ENCODE data around the gene DEFB129.

DNA sequence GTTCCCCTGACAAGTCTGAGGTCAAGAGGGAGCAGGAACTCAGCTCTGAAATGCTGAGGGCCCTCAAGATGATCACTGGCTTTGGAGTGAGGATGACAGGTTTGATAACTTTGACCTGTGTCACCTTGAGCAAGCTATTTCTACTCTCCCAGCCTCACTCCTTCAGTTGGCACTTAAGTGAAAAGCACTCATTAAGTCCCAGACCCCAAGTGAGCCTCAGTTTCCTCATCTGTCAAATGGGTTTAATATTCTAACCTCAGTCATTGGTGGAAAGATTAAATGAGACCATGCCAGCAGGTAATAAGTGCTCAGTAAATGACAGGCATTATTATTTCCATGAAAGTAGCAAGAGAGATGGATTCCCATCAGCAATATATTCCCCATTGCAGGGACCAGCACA, 44.5 kb downstream of the DEFB129 start:
- TF ChIP-seq POLR2A (IDR thresholded peaks at IDR 0.05) = no peak
- TF ChIP-seq, protein P1, sequence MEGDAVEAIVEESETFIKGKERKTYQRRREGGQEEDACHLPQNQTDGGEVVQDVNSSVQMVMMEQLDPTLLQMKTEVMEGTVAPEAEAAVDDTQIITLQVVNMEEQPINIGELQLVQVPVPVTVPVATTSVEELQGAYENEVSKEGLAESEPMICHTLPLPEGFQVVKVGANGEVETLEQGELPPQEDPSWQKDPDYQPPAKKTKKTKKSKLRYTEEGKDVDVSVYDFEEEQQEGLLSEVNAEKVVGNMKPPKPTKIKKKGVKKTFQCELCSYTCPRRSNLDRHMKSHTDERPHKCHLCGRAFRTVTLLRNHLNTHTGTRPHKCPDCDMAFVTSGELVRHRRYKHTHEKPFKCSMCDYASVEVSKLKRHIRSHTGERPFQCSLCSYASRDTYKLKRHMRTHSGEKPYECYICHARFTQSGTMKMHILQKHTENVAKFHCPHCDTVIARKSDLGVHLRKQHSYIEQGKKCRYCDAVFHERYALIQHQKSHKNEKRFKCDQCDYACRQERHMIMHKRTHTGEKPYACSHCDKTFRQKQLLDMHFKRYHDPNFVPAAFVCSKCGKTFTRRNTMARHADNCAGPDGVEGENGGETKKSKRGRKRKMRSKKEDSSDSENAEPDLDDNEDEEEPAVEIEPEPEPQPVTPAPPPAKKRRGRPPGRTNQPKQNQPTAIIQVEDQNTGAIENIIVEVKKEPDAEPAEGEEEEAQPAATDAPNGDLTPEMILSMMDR (IDR thresholded peaks at IDR 0.05) = no peak
